ENCODE measurements around the gene XYLB.
"Not testable (repeated sequence)": the region's sequence is repeated elsewhere in the genome, so short reads cannot be mapped to it uniquely, and the experiment has no call there.

Gene XYLB

DNA sequence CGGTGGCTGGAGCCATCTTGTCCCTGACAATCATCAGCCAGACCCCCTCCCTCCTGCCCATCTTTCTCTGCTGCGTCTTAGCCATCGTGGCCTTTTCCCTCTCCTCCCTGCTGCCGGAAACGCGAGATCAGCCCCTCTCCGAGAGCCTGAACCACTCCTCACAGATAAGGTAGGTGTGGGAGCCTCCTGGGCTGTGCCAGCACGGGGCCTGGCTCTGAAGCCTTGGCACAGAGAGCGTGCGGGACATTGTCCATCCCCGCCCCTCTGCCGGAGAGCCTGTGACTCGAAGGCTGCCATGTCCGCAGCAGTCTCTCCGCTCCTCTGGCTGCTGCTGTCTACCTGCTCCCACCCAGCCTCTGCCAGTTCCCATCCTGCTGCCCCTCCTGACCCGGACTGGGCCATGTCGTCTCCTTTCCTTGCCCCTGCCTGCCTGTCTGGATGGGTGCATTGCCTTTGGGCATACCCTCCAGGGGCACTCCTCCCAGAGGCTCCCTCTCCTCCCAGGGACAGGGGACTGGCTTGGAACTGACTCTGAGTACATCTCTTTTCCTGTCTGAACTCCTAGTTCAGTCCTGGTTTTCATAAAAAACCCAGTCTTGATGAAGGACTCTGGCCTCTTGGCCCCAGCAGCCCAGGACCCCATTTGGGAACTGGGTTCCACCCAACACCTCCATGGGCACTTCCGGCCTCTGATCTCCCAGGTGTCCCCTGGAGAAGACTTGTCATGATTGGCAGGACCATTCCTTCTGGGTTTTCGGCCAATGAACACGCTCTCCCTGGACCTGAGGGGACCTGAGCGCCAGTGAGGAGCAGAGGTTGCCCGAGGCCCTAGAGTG, 30.0 kb upstream of the XYLB start:
- Histone ChIP-seq H4K20me1 (ENCODE audit: insufficient read depth, low read length) (no peaks in the 10 kb centered on the region), H2AFZ (ENCODE audit: low read depth, low read length) (no peak overlapping the region), H3K9me3 (ENCODE audit: insufficient read depth, low read length, severe bottlenecking) (no peaks in the 10 kb centered on the region), H3K36me3 (ENCODE audit: insufficient read depth, low read length) (no peaks in the 10 kb centered on the region), H3K4me1 (ENCODE audit: insufficient read depth, low read length) (no peaks in the 10 kb centered on the region), H3K27ac (ENCODE audit: low read length) (no peak overlapping the region), H3K4me2 (ENCODE audit: insufficient read depth, low read length) (no peak overlapping the region), H3K4me3 (ENCODE audit: low read depth in 1 of 2, low read length in 2 of 2) (no peak overlapping the region), H3K79me2 (ENCODE audit: insufficient read depth, low read length) (no peaks in the 10 kb centered on the region), H3K27me3 (ENCODE audit: insufficient read depth, low read length, poor library complexity) (peaks cover 4% of the 10 kb centered on the region), H3K9ac (ENCODE audit: low read depth, low read length) (no peak overlapping the region)
- DNase-seq = no peak
- no peak for ATAC-seq (ENCODE audit: insufficient read depth, low read depth)
- TF ChIP-seq EZH2 (IDR thresholded peaks at IDR 0.05; ENCODE audit: borderline replicate concordance, low read depth, low read length, severe bottlenecking) = no peak
- TF ChIP-seq, protein P1, sequence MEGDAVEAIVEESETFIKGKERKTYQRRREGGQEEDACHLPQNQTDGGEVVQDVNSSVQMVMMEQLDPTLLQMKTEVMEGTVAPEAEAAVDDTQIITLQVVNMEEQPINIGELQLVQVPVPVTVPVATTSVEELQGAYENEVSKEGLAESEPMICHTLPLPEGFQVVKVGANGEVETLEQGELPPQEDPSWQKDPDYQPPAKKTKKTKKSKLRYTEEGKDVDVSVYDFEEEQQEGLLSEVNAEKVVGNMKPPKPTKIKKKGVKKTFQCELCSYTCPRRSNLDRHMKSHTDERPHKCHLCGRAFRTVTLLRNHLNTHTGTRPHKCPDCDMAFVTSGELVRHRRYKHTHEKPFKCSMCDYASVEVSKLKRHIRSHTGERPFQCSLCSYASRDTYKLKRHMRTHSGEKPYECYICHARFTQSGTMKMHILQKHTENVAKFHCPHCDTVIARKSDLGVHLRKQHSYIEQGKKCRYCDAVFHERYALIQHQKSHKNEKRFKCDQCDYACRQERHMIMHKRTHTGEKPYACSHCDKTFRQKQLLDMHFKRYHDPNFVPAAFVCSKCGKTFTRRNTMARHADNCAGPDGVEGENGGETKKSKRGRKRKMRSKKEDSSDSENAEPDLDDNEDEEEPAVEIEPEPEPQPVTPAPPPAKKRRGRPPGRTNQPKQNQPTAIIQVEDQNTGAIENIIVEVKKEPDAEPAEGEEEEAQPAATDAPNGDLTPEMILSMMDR (IDR thresholded peaks at IDR 0.05; ENCODE audit: borderline replicate concordance, extremely low read depth, low read length, poor library complexity, severe bottlenecking) = no peak

DNA sequence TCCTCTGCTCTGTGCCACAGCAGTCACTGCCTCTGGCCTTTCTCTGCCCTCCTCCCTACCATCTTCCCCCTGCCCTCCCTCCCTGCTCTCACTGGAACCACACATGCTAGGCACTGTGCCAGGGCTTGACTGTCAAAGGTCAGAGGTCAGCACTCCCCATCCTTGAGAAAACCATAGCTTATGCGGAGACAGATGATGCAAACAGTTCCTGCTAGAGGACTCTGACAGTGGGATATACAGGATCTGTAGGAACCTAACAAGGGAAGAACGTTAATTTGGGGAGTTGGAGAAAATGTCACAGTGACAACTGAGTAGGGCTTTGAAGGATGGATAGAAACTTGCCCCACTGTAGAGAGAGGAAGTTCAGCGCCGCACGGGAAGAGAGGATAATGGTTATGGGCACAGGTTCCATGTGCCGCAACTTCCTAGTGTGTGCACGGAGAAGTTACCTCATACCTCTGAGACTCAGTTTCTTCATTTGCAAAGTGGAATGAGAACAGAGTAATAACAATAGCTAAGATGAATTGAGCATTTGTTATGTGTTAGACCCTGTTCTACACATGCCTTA, 29.3 kb upstream of the XYLB start:
- Histone ChIP-seq H2AFZ (ENCODE audit: low read depth, low read length) (no peak overlapping the region), H3K4me3 (ENCODE audit: low read depth in 1 of 2, low read length in 2 of 2) (no peak overlapping the region), H4K20me1 (ENCODE audit: insufficient read depth, low read length) (no peaks in the 10 kb centered on the region), H3K4me2 (ENCODE audit: insufficient read depth, low read length) (no peak overlapping the region), H3K36me3 (ENCODE audit: insufficient read depth, low read length) (no peaks in the 10 kb centered on the region), H3K27me3 (ENCODE audit: insufficient read depth, low read length, poor library complexity) (no peaks in the 10 kb centered on the region), H3K4me1 (ENCODE audit: insufficient read depth, low read length) (no peaks in the 10 kb centered on the region), H3K9ac (ENCODE audit: low read depth, low read length) (no peak overlapping the region), H3K27ac (ENCODE audit: low read length) (no peak overlapping the region), H3K9me3 (ENCODE audit: insufficient read depth, low read length, severe bottlenecking) (no peaks in the 10 kb centered on the region), H3K79me2 (ENCODE audit: insufficient read depth, low read length) (no peaks in the 10 kb centered on the region)
- no peak for DNase-seq
- no peak for ATAC-seq (ENCODE audit: insufficient read depth, low read depth)
- no peak for TF ChIP-seq EZH2 (IDR thresholded peaks at IDR 0.05; ENCODE audit: borderline replicate concordance, low read depth, low read length, severe bottlenecking)

DNA sequence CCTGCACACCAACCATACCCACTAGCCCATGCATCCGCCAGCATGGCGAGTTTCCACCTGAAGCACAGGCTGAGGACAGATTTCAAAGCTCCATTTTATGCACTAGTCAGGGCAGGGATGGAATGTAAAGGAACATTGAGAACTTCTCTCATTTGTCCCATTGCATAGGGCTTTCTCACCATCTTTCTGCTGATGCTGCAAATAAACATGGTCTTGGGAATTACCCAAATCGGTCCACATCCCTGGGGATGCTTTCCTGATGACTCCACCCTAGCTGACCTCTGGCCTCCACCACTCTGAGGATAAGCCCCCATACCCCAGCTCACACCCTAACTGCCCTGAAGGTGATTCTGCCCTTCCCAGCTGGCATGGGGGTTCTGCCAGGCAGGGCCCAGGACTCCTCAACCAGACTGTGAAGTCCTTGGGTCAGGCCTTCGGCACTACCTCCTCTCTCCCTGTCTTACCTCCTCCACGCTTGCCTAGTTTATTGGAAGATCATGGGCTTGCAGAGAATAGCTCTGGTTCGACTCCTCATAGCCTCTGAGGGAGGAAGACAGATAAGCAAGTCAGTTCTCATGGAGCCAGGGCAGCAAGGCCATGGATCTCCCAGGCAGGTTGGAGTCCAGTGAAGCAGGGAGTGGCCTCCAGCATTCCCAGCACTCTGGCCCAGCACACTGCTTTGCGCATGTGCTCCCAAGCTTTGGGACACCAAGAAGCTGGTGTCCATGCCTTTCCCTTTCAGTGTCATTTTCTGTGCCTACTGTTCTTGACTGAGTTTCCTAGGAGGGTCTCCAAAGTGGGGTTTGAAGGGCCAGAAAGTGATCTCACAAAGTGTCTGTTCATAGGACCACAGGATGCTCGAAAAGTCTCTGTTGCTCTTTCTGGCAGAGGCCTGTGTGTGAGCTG, 27.6 kb upstream of the XYLB start:
- H3K36me3 ChIP-seq (ENCODE audit: insufficient read depth, low read length) = no peaks in the 10 kb centered on the region
- H3K4me1 ChIP-seq (ENCODE audit: insufficient read depth, low read length) = no peaks in the 10 kb centered on the region
- DNase-seq = no peak
- no peak overlapping the region for H3K9ac ChIP-seq (ENCODE audit: low read depth, low read length)
- no peaks in the 10 kb centered on the region for H3K9me3 ChIP-seq (ENCODE audit: insufficient read depth, low read length, severe bottlenecking)
- H3K4me3 ChIP-seq (ENCODE audit: low read depth in 1 of 2, low read length in 2 of 2) = no peak overlapping the region
- H3K4me2 ChIP-seq (ENCODE audit: insufficient read depth, low read length) = no peak overlapping the region
- H2AFZ ChIP-seq (ENCODE audit: low read depth, low read length) = no peak overlapping the region
- no peak for TF ChIP-seq EZH2 (IDR thresholded peaks at IDR 0.05; ENCODE audit: borderline replicate concordance, low read depth, low read length, severe bottlenecking)
- TF ChIP-seq, protein P1 (IDR thresholded peaks at IDR 0.05; ENCODE audit: borderline replicate concordance, extremely low read depth, low read length, poor library complexity, severe bottlenecking) = no peak
- H3K27me3 ChIP-seq (ENCODE audit: insufficient read depth, low read length, poor library complexity) = no peaks in the 10 kb centered on the region
- H4K20me1 ChIP-seq (ENCODE audit: insufficient read depth, low read length) = no peaks in the 10 kb centered on the region
- no peak for ATAC-seq (ENCODE audit: insufficient read depth, low read depth)
- no peak overlapping the region for H3K27ac ChIP-seq (ENCODE audit: low read length)
- H3K79me2 ChIP-seq (ENCODE audit: insufficient read depth, low read length) = no peaks in the 10 kb centered on the region

DNA sequence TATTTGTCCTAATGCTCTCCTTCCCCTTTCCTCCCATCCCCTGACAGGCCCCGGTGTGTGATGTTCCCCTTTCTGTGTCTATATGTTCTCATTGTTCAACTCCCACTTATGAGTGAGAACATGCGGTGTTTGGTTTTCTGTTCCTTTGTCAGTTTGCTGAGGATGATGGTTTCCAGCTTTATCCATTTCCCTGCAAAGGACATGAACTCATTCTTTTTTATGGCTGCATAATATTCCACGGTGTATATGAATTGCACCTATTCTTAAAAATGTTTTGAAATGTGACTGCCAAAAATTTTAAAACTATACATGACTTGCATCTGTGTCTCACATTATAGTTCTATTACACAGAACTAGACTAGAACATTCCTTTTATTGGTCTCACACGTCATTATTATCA, 25.9 kb upstream of the XYLB start:
- not testable (repeated sequence) for H3K9me3 ChIP-seq (ENCODE audit: insufficient read depth, low read length, severe bottlenecking); DNase-seq; H2AFZ ChIP-seq (ENCODE audit: low read depth, low read length); H4K20me1 ChIP-seq (ENCODE audit: insufficient read depth, low read length); H3K27me3 ChIP-seq (ENCODE audit: insufficient read depth, low read length, poor library complexity); H3K4me2 ChIP-seq (ENCODE audit: insufficient read depth, low read length); H3K79me2 ChIP-seq (ENCODE audit: insufficient read depth, low read length); H3K4me3 ChIP-seq (ENCODE audit: low read depth in 1 of 2, low read length in 2 of 2); H3K9ac ChIP-seq (ENCODE audit: low read depth, low read length); H3K27ac ChIP-seq (ENCODE audit: low read length); H3K4me1 ChIP-seq (ENCODE audit: insufficient read depth, low read length); H3K36me3 ChIP-seq (ENCODE audit: insufficient read depth, low read length); ATAC-seq (ENCODE audit: insufficient read depth, low read depth)

All from DND-41 (cell line).